SK-MEL-5 (cell line): Measurements from ENCODE around the gene METTL25B. TPM values are rescaled to one million over a fixed set of nuclear protein-coding genes. Genes with fewer than 3 reads are reported as not detected.

Source experiments
- DNase-seq: peaks from one replicate; pipeline ENCODE4 v3.0.0-alpha.2; 2016; ENCODE audit warnings: low read depth, low spot score
- in situ Hi-C: cut with HindIII; loops from 2 replicates; pipeline ENCODE4 v1.10.0; 2016; ENCODE audit warnings: low sequenced_read_pairs, high pct_unique_total_duplicates, low pct_unique_long_range_greater_than_20kb
- total RNA-seq: library from RNA; depleted of rRNA; stranded (reverse); fragments of >200 nt; shearing (Covaris generic); gene quantifications from 2 replicates; pipeline ENCODE4 v1.2.3, GENCODE V29; 2014

The METTL25B gene
- total RNA-seq, 1 experiment from 2014 or later: 12.5 TPM

GRCh38 chr1:156696755-156697154 is 31.5 kb upstream of the METTL25B start:
- DNase-seq: no peak
- in situ Hi-C loops: no loop called here

DNA sequence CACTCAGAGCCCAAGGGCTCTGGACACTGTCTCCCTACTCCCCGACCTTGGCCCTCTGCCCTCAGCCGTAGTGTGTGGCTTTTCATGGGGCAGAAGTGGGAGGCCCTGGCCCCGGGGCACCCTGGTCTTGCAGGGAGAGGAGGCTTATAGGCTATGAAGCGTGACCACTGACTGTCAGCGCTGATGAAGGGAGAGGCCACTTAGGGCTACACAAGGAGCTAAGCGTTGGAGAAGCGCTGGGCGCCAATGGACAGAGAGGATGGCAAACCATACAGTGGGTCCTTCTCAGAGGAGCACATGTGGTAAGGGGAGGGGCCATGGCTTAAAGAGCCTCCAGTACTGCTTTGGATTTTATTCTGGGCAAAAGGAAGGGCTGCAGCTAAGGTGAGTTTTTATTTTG is 30.8 kb upstream of the METTL25B start:
- no peak for DNase-seq
- in situ Hi-C loops: no loop called here

- no peak for DNase-seq
- in situ Hi-C loops: no loop called here
These were observed 29.3 kb upstream of the METTL25B start for GRCh38 chr1:156698995-156699394.

- in situ Hi-C loops: no loop called here
These were observed 27.3 kb upstream of the METTL25B start for GRCh38 chr1:156700736-156701531.

GRCh38 chr1:156703336-156703735 is 24.9 kb upstream of the METTL25B start:
- in situ Hi-C loops: no loop called here
- DNase-seq: no peak

More at GRCh38 chr1:156700736-156701531, 27.3 kb upstream of the METTL25B start:
- DNase-seq: no peak

- DNase-seq: no peak
- in situ Hi-C loops: no loop called here
These were observed 24.5 kb upstream of the METTL25B start for GRCh38 chr1:156703741-156704140.

GRCh38 chr1:156704166-156704711 is 24.0 kb upstream of the METTL25B start:
- in situ Hi-C loops: no loop called here
- no peak for DNase-seq

GRCh38 chr1:156704930-156705320 is 23.3 kb upstream of the METTL25B start:
- in situ Hi-C loops: no loop called here
- DNase-seq: no peak

GRCh38 chr1:156705321-156705917 is 22.9 kb upstream of the METTL25B start, which contains the start of gene CRABP2:
Gene CRABP2 (minus strand): TSS chr1:156705583. CDS start chr1:156705446, 137 bp downstream.
- in situ Hi-C loops: no loop called here
- no peak for DNase-seq

- in situ Hi-C loops: no loop called here
- peak; percentile 46 for DNase-seq
These were observed 22.2 kb upstream of the METTL25B start for GRCh38 chr1:156705918-156706656.

DNA sequence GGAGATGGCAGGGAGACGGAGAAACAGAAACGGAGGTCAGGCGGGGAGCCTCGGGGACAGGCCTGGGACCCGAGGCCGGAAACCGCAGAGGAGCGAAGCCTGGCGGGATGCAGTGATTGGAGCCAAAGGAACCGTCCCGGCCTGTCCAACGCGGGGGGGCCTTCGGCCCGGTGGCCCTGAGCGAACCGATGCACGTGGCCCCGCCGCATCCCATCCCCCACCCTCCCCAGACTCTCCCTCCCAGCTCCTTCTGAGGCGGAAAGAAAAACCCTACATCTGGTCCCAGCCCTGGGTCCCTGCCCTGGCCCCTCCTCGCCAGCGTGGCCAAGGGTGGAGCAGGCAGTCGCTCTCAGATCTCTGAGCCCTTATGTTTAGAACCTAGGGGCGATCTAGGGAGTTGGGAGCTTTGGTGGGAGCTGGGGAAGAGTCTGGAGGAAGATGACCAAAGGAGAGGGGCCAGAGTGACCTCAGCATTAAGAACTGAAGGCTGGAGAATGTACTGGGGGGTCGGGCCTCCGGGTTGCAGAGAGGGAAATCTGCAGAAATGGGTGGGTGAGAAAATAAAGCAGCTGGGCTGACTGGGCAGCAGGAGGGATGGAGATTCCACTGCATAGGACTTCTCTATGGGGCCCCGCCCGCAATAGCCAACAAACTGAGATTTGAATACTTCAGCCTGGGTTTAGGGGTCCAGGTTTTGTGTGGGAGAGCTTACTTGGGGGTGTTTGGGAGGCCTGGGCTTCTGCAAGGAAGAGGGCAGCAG is 21.4 kb upstream of the METTL25B start:
- in situ Hi-C loops: no loop called here
- DNase-seq: no peak

DNA sequence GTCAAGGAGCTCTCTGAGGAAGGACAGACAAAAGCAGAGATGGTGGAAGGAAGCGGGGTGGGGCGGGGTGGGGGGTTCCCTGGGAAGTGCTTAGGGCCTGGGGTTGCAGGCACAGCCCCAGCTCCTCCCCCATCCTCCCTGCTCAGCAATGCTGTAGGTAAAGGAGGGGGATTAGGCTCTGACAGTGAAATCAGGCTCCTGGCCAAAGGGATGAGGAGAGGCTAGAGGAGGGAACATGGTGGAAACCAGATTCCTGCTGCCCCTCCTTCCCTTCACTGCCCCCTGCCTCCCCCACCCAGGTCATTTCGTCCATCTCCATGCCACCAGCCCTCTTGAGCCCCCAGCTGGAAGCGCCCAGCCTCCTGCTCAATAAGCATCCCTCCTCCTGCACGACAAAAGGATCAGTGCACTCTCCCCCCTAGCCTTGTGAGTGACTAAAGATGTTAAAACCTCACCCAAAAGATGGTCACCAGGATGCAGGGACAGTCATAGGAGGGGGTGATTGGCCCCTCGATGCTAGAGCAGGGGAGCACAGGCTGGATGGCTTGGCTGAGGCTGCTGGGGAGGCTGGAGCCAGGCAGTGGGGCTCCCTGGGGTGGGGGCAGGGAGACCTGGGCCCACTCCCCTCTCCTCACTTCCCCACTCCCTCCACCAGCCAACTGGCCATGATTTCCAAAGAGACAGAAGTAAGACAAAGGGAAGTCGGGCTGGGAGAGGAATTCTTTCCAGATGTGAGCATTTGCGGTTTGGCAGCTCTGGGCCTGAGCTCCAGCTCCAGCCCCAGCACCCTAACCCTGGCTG is 20.7 kb upstream of the METTL25B start:
- in situ Hi-C loops: no loop called here
- no peak for DNase-seq

DNA sequence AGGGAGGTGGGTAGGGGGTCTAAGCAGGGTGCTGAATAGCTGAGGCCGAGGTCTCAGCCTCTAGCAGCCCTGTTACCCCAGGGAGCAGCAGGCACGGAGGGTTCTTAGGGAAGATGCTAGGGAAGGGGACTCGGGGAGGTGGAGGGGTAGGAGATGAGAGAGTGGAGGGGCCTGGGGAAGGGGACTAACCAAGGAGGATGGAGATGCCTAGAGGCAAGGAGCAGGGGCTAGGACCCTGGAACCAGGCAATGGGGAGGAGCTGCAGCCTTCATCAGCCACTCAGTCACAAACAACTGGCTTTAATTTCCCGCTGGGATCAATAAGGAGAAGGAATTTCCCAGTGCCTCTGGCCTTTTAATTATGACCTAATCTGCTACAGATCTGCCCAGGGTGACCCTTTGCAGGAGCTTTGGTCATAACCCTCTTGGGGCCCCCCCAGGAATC is 20.0 kb upstream of the METTL25B start:
- no peak for DNase-seq

DNA sequence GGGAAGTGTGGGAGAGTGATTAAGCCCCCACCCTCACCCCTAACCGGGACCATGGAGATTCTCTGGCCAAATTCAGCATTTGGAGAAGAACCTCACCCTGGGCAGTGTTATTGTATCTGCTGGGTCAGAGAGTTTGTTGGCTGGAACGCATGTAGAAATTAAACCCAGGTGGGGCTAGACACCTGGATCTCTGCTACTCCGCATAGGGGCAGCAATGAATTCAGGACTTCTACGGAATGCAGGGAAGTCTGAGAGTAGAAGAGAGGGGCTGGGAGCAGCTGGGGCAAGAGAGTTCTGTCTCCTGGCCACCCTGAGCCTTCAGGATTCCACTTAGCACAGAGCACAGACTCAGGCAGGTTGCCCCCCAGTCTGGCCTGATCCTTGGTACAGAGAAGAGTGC is 19.2 kb upstream of the METTL25B start:
- in situ Hi-C loops: no loop called here
- DNase-seq: no peak

More for the DNA sequence above, 20.0 kb upstream of the METTL25B start:
- in situ Hi-C loops: no loop called here

DNA sequence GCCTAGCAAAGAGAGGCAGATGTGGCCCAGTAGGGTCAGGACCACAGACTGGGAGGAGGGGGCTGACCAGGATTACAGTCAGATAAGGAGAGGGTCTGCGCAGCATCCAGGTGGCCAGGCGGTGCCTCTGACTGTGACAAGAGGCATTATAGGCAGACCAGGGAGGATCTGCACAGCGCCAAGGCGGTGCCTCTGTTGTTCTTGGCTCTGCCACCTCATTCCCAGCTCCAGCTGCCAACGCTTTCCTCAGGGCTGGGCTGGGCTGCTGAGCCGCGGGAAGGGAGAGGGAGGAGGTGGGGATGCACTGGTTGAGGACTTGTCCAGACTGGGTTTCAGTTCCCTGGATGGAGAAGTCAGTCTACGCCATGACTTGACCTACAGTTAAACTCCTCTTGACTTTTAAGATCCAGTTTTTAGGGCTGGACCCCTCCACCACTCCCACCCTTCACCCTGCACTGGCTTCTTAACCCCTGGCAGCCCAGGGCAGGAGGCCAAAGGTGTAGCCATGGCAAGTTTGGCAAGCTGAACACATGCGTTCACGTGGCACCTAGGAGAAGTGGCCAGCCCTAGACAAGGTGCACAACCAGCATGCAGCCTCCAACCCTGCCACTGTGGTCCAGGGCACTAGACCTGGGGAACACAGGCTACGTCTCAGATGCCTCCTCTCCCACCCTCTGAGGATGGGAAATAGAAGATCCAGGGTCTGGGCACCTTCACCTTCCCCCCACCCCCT is 18.3 kb upstream of the METTL25B start:
- in situ Hi-C loops: no loop called here
- no peak for DNase-seq
